GM18861 (cell line): ENCODE measurements around the gene MUCL3.
"Not testable (repeated sequence)": the region's sequence is repeated elsewhere in the genome, so short reads cannot be mapped to it uniquely, and the experiment has no call there.

Source experiments
- ATAC-seq: cut with Tn5 transposase; IDR thresholded peaks from one replicate; pipeline ENCODE4 v1.9.1; 2021; ENCODE audit not compliant: unreplicated experiment

MUCL3 gene

GRCh38 chr6:30912746-30913520 is 27.8 kb upstream of the MUCL3 start:
- no peak for ATAC-seq

DNA sequence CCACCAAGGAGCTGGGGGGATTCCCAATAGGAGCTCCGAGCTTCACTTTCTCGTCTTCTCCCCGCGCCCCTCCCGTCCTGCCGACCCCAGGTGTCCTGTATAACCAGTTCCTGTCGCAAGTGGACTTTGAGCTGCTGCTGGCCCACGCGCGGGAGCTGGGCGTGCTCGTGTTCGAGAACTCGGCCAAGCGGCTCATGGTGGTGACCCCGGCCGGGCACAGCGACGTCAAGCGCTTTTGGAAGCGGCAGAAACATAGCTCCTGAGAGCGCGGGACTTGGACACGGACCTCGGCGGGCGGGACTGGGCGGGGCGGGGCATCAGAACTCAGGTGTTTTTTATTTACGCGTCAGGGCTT is 27.1 kb upstream of the MUCL3 start:
- no peak for ATAC-seq

GRCh38 chr6:30914076-30914853 is 26.5 kb upstream of the MUCL3 start, which contains the start of gene VARS2:
TSS of gene VARS2 (plus strand) at chr6:30914238. CDS start at chr6:30914837, 599 bp downstream.
- peak; percentile 70 for ATAC-seq

GRCh38 chr6:30914854-30915590 is 25.8 kb upstream of the MUCL3 start:
- ATAC-seq: no peak

DNA sequence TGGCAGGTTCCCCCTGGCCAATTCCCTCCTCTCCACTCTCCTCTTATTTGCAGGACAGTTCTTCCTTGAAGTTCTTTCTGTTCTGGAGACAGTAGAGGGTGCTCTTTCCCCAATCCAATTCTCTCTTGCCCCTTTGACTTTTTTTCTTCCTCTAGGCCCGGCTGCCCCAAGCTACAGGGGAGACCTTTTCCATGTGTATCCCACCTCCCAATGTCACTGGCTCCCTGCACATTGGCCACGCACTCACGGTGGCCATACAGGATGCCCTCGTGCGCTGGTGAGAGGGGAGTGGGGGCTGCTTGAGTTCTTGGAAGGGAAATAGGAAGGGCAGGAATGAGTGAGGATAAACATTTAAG is 25.2 kb upstream of the MUCL3 start:
- ATAC-seq: no peak

GRCh38 chr6:30917041-30917440 is 23.7 kb upstream of the MUCL3 start:
- no peak for ATAC-seq

DNA sequence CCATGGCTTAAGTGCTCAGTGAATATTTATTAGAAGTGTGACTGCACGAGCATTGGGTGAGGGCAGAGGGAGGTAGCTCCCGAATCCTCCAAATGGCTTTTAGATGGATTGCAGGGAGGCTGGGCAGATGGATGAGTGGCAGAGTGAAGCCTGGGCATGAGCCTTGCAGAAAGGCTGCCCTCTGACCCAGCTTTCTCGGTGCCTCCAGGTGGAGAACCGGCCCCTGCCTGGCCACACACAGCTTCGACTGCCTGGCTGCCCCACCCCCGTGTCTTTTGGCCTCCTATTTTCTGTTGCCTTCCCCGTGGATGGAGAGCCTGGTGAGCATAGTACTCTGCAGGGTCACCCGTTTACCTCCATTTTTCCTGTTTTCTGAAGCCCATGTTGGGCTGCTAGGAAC is 23.3 kb upstream of the MUCL3 start:
- ATAC-seq: no peak

DNA sequence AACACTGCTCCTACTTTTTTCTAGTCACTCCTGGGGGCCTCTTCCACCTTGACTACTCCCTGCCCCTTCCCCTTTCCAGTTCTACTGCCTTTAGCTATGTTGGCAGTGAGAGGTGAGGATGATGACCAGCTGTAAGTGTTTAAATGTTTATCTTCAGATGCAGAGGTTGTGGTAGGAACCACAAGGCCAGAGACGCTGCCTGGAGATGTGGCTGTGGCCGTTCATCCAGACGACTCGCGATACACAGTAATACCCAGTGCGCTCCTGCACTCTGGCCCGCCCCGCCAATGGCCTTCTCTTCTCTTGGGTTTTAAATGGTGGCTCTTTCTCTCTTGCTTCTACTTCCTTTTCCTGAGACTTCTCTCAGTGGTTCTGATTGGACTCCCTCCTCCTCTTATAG is 22.1 kb upstream of the MUCL3 start:
- no peak for ATAC-seq

- no peak for ATAC-seq
These were observed 18.3 kb upstream of the MUCL3 start for GRCh38 chr6:30922447-30922852.

GRCh38 chr6:30924040-30924627 is 16.6 kb upstream of the MUCL3 start:
- not testable (repeated sequence) for ATAC-seq

GRCh38 chr6:30926644-30927043 is 14.1 kb upstream of the MUCL3 start:
- ATAC-seq: no peak

GRCh38 chr6:30927080-30927479 is 13.7 kb upstream of the MUCL3 start:
- not testable (repeated sequence) for ATAC-seq

- ATAC-seq: no peak
These were observed 12.1 kb upstream of the MUCL3 start for GRCh38 chr6:30928677-30929076.

DNA sequence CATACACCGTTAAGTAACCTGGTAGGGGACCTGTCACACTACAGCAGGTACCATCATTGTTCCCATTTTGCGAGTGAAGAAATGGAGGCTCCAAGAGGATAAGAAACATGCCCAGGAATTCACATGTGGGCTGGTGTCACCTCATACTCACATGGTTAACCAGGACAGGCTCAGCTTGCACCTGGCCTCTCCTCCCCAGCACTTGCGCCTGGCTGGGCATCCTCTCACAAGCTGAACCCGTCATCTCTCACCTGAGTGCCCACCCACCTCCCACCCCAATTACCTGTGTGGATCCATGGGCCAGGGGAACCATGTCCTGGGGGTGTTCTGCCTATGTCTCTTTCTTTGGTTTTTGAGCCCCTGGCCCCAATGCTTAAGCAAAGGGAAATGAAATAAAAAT is 10.3 kb upstream of the MUCL3 start:
- ATAC-seq: no peak

DNA sequence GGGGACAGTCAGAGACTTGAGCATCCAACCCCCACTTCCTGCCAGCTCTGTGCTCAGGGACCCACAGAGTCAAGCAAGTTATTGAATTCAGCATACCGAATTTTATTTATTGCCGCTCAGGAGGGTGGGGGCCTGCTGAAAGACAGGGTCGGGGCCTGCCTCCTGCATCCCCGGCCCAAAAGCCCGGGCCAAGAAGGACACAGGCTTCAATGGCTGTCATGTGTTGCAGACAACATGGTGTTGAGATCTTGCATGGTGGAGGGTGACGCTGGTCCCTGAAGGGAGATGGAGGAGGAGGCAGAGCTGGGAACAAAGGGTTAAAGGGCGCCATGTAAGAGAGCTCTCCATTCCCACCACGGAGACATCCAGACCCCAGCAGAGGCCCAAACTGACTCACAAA is 9.5 kb upstream of the MUCL3 start:
- ATAC-seq: no peak

- no peak for ATAC-seq
These were observed 8.7 kb upstream of the MUCL3 start, which contains the start of gene SFTA2 for GRCh38 chr6:30931969-30932645. TSS of gene SFTA2 (minus strand) at chr6:30932170. CDS start at chr6:30932096, 74 bp downstream.

DNA sequence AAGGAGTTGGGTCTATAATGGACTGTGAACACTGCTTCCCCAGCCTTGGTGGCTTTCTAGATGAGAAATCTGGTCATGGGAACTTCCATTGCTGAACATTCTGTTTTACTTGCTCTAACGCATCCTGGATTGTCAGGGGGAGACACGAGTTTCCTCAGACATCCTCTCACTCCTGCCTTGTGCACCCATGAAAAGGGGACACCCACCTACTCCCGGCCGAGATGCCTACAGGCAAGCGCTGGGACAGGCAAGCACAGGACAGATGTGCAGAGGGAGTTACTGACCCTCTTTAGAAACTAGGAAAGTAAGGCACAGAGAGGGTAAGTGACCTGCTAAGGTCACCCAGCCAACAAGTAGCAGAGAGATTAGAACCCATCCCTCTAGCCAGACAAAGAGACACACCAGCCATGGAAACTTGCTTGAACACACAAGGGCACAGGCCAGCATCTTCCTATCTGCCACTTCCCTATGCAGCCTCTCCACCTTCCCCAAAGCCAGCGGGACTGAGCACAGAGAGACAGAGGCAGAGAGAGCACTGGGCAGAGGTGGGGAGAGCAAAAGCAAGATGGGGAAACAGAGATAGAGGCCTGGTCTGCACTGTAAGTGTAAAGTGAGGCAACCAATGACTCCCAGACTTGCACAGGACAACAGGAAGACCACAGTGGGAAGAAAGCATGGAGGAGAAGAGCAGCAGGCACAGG is 8.0 kb upstream of the MUCL3 start:
- no peak for ATAC-seq

DNA sequence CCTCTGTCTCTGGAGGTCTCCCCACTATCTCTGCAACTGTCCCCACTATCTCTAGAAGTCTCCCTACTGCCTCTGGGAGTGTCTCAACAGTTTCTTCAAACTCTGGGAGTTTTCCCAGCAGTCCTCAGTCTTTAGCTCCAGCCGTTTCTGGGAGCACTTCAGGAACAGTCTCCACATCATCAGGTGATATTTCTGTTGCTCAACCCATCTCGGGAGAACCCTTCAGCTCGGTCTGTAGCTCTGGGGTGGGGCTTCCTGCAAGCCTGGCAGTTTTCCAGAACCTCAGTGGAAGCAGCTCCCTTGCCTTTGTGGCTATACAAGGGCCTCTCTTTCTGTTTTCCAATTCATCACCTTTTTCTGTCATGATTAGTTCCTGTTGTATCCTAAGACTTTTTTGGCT is 5.8 kb upstream of the MUCL3 start:
- no peak for ATAC-seq

DNA sequence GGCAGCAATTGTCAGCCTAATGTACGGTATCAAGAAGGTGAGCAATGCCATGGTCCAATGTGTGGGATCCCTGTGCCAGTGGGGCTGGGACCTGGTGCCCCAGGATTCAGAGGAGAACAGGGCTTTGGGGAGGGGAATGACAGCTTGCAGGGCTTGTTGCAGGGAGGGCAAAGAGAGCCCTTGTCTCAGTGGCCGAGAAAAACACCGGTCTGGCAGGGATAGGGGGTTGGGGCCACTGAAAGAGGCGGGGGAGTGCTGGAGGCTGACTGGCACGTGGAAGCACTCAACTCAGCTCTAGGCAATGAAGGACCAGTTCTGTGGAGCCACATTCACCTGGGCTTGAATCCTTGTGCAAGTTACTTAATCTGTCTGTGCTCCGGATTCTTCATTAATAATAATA is 3.5 kb upstream of the MUCL3 start:
- no peak for ATAC-seq

- no peak for ATAC-seq
These were observed 2.0 kb upstream of the MUCL3 start for GRCh38 chr6:30938730-30939129.
